Calu3 (cell line): ENCODE results near the gene LIMS1. TPM values are rescaled to one million over a fixed set of nuclear protein-coding genes. Genes with fewer than 3 reads are reported as not detected.
A peak's percentile ranks its signal among the peaks of the same experiment; 100 is the strongest.

Source experiments
- BruUV-seq: library from RNA; stranded (reverse); fragments of 400-500 nt; replicated peaks from 2 replicates; lab custom pipeline; 2021; lab: Mats Ljungman, UMichigan
- CTCF ChIA-PET: fragments of 300-600 bp; sonication (Branson Sonifier 250); formaldehyde crosslinking; loops from one replicate; lab custom pipeline; 2022; ENCODE audit warnings: antibody characterized with exemption; lab: Charles Lee
- DNase-seq: peaks from one replicate; pipeline ENCODE4 v3.0.0; 2022
- H3K27ac Mint-ChIP-seq: one replicate; pipeline ENCODE4 v1.8.0; 2022; ENCODE audit warnings: mixed read lengths; ENCODE audit not compliant: unreplicated experiment
- H3K27me3 Mint-ChIP-seq: one replicate; pipeline ENCODE4 v1.8.0; 2022; ENCODE audit warnings: mixed read lengths; ENCODE audit not compliant: unreplicated experiment
- H3K36me3 Mint-ChIP-seq: one replicate; pipeline ENCODE4 v1.8.0; 2022; ENCODE audit warnings: mild to moderate bottlenecking, moderate library complexity, mixed read lengths; ENCODE audit not compliant: insufficient read depth, unreplicated experiment
- H3K4me1 Mint-ChIP-seq: one replicate; pipeline ENCODE4 v1.8.0; 2022; ENCODE audit warnings: mild to moderate bottlenecking, low read depth, mixed read lengths; ENCODE audit not compliant: unreplicated experiment
- H3K4me3 Mint-ChIP-seq: one replicate; pipeline ENCODE4 v1.8.0; 2022; ENCODE audit warnings: mild to moderate bottlenecking, low read depth, moderate library complexity, mixed read lengths; ENCODE audit not compliant: unreplicated experiment
- H3K9me3 Mint-ChIP-seq: one replicate; pipeline ENCODE4 v1.8.0; 2022; ENCODE audit warnings: low read depth, mixed read lengths; ENCODE audit not compliant: unreplicated experiment
- CTCF ChIP-seq: fragments of 200-600 bp; IDR thresholded peaks from one replicate; pipeline ENCODE4 v1.8.0; 2022; ENCODE audit warnings: antibody characterized with exemption; ENCODE audit not compliant: unreplicated experiment
- intact Hi-C: fragments of 100-400 bp; cut with micrococcal nuclease; formaldehyde crosslinking; loops from one replicate; pipeline ENCODE4 v1.10.0; 2022; ENCODE audit not compliant: unreplicated experiment
- total RNA-seq: library from RNA; stranded (reverse); gene quantifications from 2 replicates; pipeline ENCODE4 v1.2.3, GENCODE V29; 2022

The LIMS1 gene
- total RNA-seq, 1 experiment from 2014 or later: 51.5 TPM

GRCh38 chr2:108616751-108617161, 82.5 kb downstream of the LIMS1 start:
- CTCF ChIA-PET: interaction anchor here (0.7 to 1.9 kb wide), 4 partner anchors 8 to 20 kb away, joined by 3 to 21 read pairs (median 4); no protein-coding TSS in a partner anchor
- Mint-ChIP-seq H3K27ac (peak overlapping the region; percentile 80), H3K4me1 (peaks cover 90% of the 10 kb centered on the region), H3K36me3 (peaks cover 16% of the 10 kb centered on the region), H3K27me3 (no peaks in the 10 kb centered on the region), H3K9me3 (no peaks in the 10 kb centered on the region), H3K4me3 (peak overlapping the region; percentile 50)
- TF ChIP-seq CTCF: no peak
- intact Hi-C loops: no loop called here
- no TSS peak for BruUV-seq
- DNase-seq: peak; percentile 54

DNA sequence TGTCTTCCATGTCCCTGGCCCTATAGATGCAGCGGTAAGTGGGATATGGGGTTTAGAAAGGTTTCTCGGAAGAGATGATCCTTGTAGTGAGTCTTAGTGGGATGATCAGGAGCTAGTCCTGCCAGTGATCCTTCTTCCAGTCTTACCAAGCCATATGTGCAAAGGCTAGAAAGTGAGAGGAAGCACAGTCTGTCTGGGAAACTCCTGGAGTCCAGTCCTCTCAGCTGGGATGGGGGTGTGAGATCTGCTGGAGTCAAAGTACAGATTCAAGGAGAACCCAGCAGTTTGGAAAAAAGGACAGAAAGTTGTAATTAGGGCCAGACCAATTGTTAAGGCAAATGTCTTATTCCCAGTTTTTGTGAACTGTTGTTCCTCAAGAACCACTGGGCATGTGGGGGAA, 83.3 kb downstream of the LIMS1 start:
- intact Hi-C loops: no loop called here
- Mint-ChIP-seq H3K9me3 (no peaks in the 10 kb centered on the region), H3K27ac (peak overlapping the region; percentile 80), H3K4me1 (peaks cover 86% of the 10 kb centered on the region), H3K27me3 (no peaks in the 10 kb centered on the region), H3K36me3 (peaks cover 16% of the 10 kb centered on the region), H3K4me3 (no peak overlapping the region)
- no peak for DNase-seq
- no peak for TF ChIP-seq CTCF
- no TSS peak for BruUV-seq
- CTCF ChIA-PET: interaction anchor here (1.0 to 1.9 kb wide), 3 partner anchors 12 to 19 kb away, joined by 3 to 21 read pairs (median 3); no protein-coding TSS in a partner anchor

DNA sequence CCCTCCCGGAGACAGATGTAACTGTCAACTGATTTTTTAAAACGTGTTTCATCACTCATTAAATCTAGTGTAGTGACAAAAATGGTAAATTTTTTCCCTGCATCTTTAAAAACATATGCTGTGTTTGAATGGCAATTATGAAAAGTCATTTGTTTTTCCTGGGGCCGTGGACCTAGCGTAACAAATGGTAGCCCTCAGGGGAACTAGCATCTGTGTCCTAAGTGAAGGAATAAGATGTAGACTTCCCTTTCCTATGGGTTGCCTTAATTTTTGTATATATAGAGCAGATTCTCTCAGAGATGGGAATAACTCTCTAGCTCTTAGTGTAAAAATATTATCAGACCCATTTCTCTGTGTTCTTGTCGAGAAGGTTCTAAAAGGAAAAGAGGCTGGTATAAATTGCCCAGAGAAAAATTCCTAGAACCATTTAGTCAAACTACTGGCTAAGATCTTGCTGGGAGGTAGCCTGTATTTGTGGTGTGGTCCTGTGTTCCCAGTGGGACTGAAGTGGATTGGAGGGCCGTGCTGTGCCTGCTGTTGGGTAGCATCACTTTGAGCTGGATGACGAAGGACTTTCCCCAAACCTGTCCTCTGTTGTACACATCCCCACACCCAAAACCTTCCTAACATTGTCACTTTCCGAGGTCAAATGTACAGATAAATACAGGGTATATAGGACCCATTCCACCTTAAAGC, 85.8 kb downstream of the LIMS1 start:
- Mint-ChIP-seq H3K27me3 (no peaks in the 10 kb centered on the region), H3K4me1 (peaks cover 71% of the 10 kb centered on the region), H3K4me3 (no peak overlapping the region), H3K36me3 (peaks cover 16% of the 10 kb centered on the region), H3K9me3 (no peaks in the 10 kb centered on the region), H3K27ac (peak overlapping the region; percentile 80)
- intact Hi-C loops: no loop called here
- DNase-seq: no peak
- CTCF ChIA-PET: interaction anchor here (1.4 to 4.3 kb wide), 2 partner anchors 15 to 17 kb away, joined by 5 to 45 read pairs; no protein-coding TSS in a partner anchor
- no peak for TF ChIP-seq CTCF
- BruUV-seq: no TSS peak

- CTCF ChIA-PET: interaction anchor here (1.0 to 4.3 kb wide), 4 partner anchors 11 to 16 kb away, joined by 3 to 45 read pairs (median 6); no protein-coding TSS in a partner anchor
- intact Hi-C loops: no loop called here
- Mint-ChIP-seq H3K9me3 (no peaks in the 10 kb centered on the region), H3K27ac (peak overlapping the region; percentile 80), H3K27me3 (no peaks in the 10 kb centered on the region), H3K4me3 (peak overlapping the region; percentile 65), H3K4me1 (peaks cover 71% of the 10 kb centered on the region), H3K36me3 (peaks cover 12% of the 10 kb centered on the region)
- no peak for TF ChIP-seq CTCF
- DNase-seq: no peak
- BruUV-seq: no TSS peak
Measured at GRCh38 chr2:108620656-108621055, 86.4 kb downstream of the LIMS1 start.
